Measurements from ENCODE around the gene CD40LG.

Gene CD40LG

GRCh38 chrX:136674270-136674985 lies 26.5 kb downstream of the CD40LG start:
- no peaks in the 10 kb centered on the region for H3K9me3 ChIP-seq (ENCODE audit: low read depth, low read length)
- H3K27ac ChIP-seq, result no peak overlapping the region
- no peak for TF ChIP-seq FOXP2 (optimal IDR thresholded peaks at IDR 0.05; ENCODE audit: control extremely low read depth, extremely low read length, insufficient read depth)
- no peak for TF ChIP-seq POLR2AphosphoS5 (IDR thresholded peaks at IDR 0.05; ENCODE audit: borderline replicate concordance, low read depth, low read length)
- TF ChIP-seq EZH2 (IDR thresholded peaks at IDR 0.05), result no peak
- DNase-seq (ENCODE audit: low read depth, low spot score), result no peak
- H3K9ac ChIP-seq (ENCODE audit: insufficient read length), result no peak overlapping the region
- H3K4me3 ChIP-seq, result no peak overlapping the region
- no peaks in the 10 kb centered on the region for H3K36me3 ChIP-seq (ENCODE audit: insufficient read depth, low read length)

GRCh38 chrX:136679531-136679930 lies 31.6 kb downstream of the CD40LG start:
- Histone ChIP-seq H3K36me3 (ENCODE audit: insufficient read depth, low read length) (no peaks in the 10 kb centered on the region), H3K27ac (no peak overlapping the region), H3K4me3 (no peak overlapping the region), H3K9ac (ENCODE audit: insufficient read length) (no peak overlapping the region), H3K9me3 (ENCODE audit: low read depth, low read length) (no peaks in the 10 kb centered on the region)
- no peak for DNase-seq (ENCODE audit: low read depth, low spot score)
- TF ChIP-seq POLR2AphosphoS5 (IDR thresholded peaks at IDR 0.05; ENCODE audit: borderline replicate concordance, low read depth, low read length), result no peak
- TF ChIP-seq EZH2 (IDR thresholded peaks at IDR 0.05), result no peak
- TF ChIP-seq FOXP2 (optimal IDR thresholded peaks at IDR 0.05; ENCODE audit: control extremely low read depth, extremely low read length, insufficient read depth), result no peak

GRCh38 chrX:136684120-136684519 lies 36.2 kb downstream of the CD40LG start:
- TF ChIP-seq FOXP2 (optimal IDR thresholded peaks at IDR 0.05; ENCODE audit: control extremely low read depth, extremely low read length, insufficient read depth) (no peak), EZH2 (IDR thresholded peaks at IDR 0.05) (no peak), POLR2AphosphoS5 (IDR thresholded peaks at IDR 0.05; ENCODE audit: borderline replicate concordance, low read depth, low read length) (no peak)
- Histone ChIP-seq H3K4me3 (no peak overlapping the region), H3K9me3 (ENCODE audit: low read depth, low read length) (no peaks in the 10 kb centered on the region), H3K27ac (no peak overlapping the region), H3K9ac (ENCODE audit: insufficient read length) (no peak overlapping the region), H3K36me3 (ENCODE audit: insufficient read depth, low read length) (no peaks in the 10 kb centered on the region)
- no peak for DNase-seq (ENCODE audit: low read depth, low spot score)

- no peak overlapping the region for H3K9ac ChIP-seq (ENCODE audit: insufficient read length)
- H3K4me3 ChIP-seq, result no peak overlapping the region
- TF ChIP-seq FOXP2 (optimal IDR thresholded peaks at IDR 0.05; ENCODE audit: control extremely low read depth, extremely low read length, insufficient read depth) (no peak), POLR2AphosphoS5 (IDR thresholded peaks at IDR 0.05; ENCODE audit: borderline replicate concordance, low read depth, low read length) (no peak), EZH2 (IDR thresholded peaks at IDR 0.05) (no peak)
- no peaks in the 10 kb centered on the region for H3K9me3 ChIP-seq (ENCODE audit: low read depth, low read length)
- no peaks in the 10 kb centered on the region for H3K36me3 ChIP-seq (ENCODE audit: insufficient read depth, low read length)
- H3K27ac ChIP-seq, result no peak overlapping the region
- DNase-seq (ENCODE audit: low read depth, low spot score), result no peak
These were observed 39.5 kb downstream of the CD40LG start for GRCh38 chrX:136687457-136687856.

- H3K36me3 ChIP-seq (ENCODE audit: insufficient read depth, low read length), result no peaks in the 10 kb centered on the region
- no peak overlapping the region for H3K27ac ChIP-seq
- H3K9ac ChIP-seq (ENCODE audit: insufficient read length), result no peak overlapping the region
- H3K4me3 ChIP-seq, result no peak overlapping the region
- H3K9me3 ChIP-seq (ENCODE audit: low read depth, low read length), result no peaks in the 10 kb centered on the region
- no peak for DNase-seq (ENCODE audit: low read depth, low spot score)
- TF ChIP-seq EZH2 (IDR thresholded peaks at IDR 0.05), result no peak
- TF ChIP-seq POLR2AphosphoS5 (IDR thresholded peaks at IDR 0.05; ENCODE audit: borderline replicate concordance, low read depth, low read length), result no peak
- no peak for TF ChIP-seq FOXP2 (optimal IDR thresholded peaks at IDR 0.05; ENCODE audit: control extremely low read depth, extremely low read length, insufficient read depth)
These were observed 41.5 kb downstream of the CD40LG start for GRCh38 chrX:136689436-136689835.

- no peak for DNase-seq (ENCODE audit: low read depth, low spot score)
- no peak overlapping the region for H3K4me3 ChIP-seq
- no peaks in the 10 kb centered on the region for H3K9me3 ChIP-seq (ENCODE audit: low read depth, low read length)
- no peak overlapping the region for H3K9ac ChIP-seq (ENCODE audit: insufficient read length)
- no peak for TF ChIP-seq POLR2AphosphoS5 (IDR thresholded peaks at IDR 0.05; ENCODE audit: borderline replicate concordance, low read depth, low read length)
- no peak for TF ChIP-seq FOXP2 (optimal IDR thresholded peaks at IDR 0.05; ENCODE audit: control extremely low read depth, extremely low read length, insufficient read depth)
- no peak for TF ChIP-seq EZH2 (IDR thresholded peaks at IDR 0.05)
- H3K27ac ChIP-seq, result no peak overlapping the region
- H3K36me3 ChIP-seq (ENCODE audit: insufficient read depth, low read length), result no peaks in the 10 kb centered on the region
These were observed 43.3 kb downstream of the CD40LG start for GRCh38 chrX:136691028-136691809.

- no peak overlapping the region for H3K27ac ChIP-seq
- no peak overlapping the region for H3K9ac ChIP-seq (ENCODE audit: insufficient read length)
- no peak overlapping the region for H3K4me3 ChIP-seq
- DNase-seq (ENCODE audit: low read depth, low spot score), result no peak
- TF ChIP-seq FOXP2 (optimal IDR thresholded peaks at IDR 0.05; ENCODE audit: control extremely low read depth, extremely low read length, insufficient read depth) (no peak), POLR2AphosphoS5 (IDR thresholded peaks at IDR 0.05; ENCODE audit: borderline replicate concordance, low read depth, low read length) (no peak), EZH2 (IDR thresholded peaks at IDR 0.05) (no peak)
- no peaks in the 10 kb centered on the region for H3K9me3 ChIP-seq (ENCODE audit: low read depth, low read length)
- H3K36me3 ChIP-seq (ENCODE audit: insufficient read depth, low read length), result no peaks in the 10 kb centered on the region
These were observed 44.3 kb downstream of the CD40LG start for GRCh38 chrX:136692271-136692670.

- DNase-seq (ENCODE audit: low read depth, low spot score), result peak; percentile 37
- no peaks in the 10 kb centered on the region; the same call in 1 of the 2 replicates for H3K9me3 ChIP-seq (ENCODE audit: low read depth, low read length)
- no peak overlapping the region for H3K27ac ChIP-seq
- TF ChIP-seq FOXP2 (optimal IDR thresholded peaks at IDR 0.05; ENCODE audit: control extremely low read depth, extremely low read length, insufficient read depth) (no peak), EZH2 (IDR thresholded peaks at IDR 0.05) (no peak), POLR2AphosphoS5 (IDR thresholded peaks at IDR 0.05; ENCODE audit: borderline replicate concordance, low read depth, low read length) (no peak)
- no peaks in the 10 kb centered on the region for H3K36me3 ChIP-seq (ENCODE audit: insufficient read depth, low read length)
- H3K4me3 ChIP-seq, result no peak overlapping the region
- H3K9ac ChIP-seq (ENCODE audit: insufficient read length), result no peak overlapping the region
These were observed 46.6 kb downstream of the CD40LG start for GRCh38 chrX:136694431-136695087.

All from SK-N-MC (cell line).